MG63 (cell line): ENCODE results near the gene TTC29. TPM values are rescaled to one million over a fixed set of nuclear protein-coding genes. Genes with fewer than 3 reads are reported as not detected.
"Not testable (repeated sequence)": the region's sequence is repeated elsewhere in the genome, so short reads cannot be mapped to it uniquely, and the experiment has no call there.

ENCODE experiments used
- DNase-seq: peaks from one replicate; pipeline ENCODE4 v3.0.0-alpha.2; 2020
- H3K27me3 ChIP-seq: fragments of 250-450 bp; sonication (Bioruptor Pico); 2 replicates; pipeline ENCODE4 v1.5.1; 2020; ENCODE audit warnings: mild to moderate bottlenecking, moderate library complexity
- H3K36me3 ChIP-seq: fragments of 250-450 bp; sonication (Bioruptor Pico); 2 replicates; pipeline ENCODE4 v1.5.1; 2020; ENCODE audit warnings: mild to moderate bottlenecking, moderate library complexity
- H3K4me3 ChIP-seq: fragments of 250-450 bp; sonication (Bioruptor Pico); 2 replicates; pipeline ENCODE4 v1.5.1; 2020; ENCODE audit warnings: mild to moderate bottlenecking, moderate library complexity
- H3K9me3 ChIP-seq: fragments of 250-450 bp; sonication (Bioruptor Pico); 2 replicates; pipeline ENCODE4 v1.5.1; 2020; ENCODE audit warnings: mild to moderate bottlenecking, moderate library complexity
- total RNA-seq: library from RNA; depleted of rRNA; stranded (reverse); fragments of >200 nt; shearing (Covaris generic); gene quantifications from 2 replicates; pipeline ENCODE4 v1.2.3, GENCODE V29; 2014; ENCODE audit warnings: low replicate concordance

The TTC29 gene
- total RNA-seq, 1 experiment from 2014 or later = not detected

DNA sequence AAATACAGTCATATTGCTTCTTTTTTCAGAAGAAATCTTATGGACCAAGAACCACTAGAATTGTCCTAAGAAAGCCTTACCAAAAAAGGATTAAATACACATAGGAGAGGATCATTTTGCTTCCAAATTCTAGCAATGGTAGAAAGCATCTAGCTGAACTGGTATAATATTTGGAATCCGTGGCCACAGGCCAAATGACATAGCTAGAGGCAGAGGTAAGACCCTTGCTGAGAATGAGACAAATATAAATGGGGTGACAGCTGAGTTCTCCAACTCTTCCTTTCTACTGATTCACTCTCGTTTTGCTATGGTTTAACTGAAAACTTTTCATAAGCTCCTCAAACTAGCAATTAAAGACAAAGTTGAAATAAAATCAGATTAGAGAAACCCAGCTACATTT is 150.0 kb downstream of the TTC29 start:
- H3K36me3 ChIP-seq = no peaks in the 10 kb centered on the region
- no peak overlapping the region for H3K4me3 ChIP-seq
- no peak for DNase-seq
- no peaks in the 10 kb centered on the region for H3K27me3 ChIP-seq
- H3K9me3 ChIP-seq = no peaks in the 10 kb centered on the region

GRCh38 chr4:146793727-146794126 is 151.9 kb downstream of the TTC29 start:
- Histone ChIP-seq H3K4me3 (no peak overlapping the region), H3K9me3 (no peaks in the 10 kb centered on the region), H3K36me3 (no peaks in the 10 kb centered on the region), H3K27me3 (no peaks in the 10 kb centered on the region)
- no peak for DNase-seq

DNA sequence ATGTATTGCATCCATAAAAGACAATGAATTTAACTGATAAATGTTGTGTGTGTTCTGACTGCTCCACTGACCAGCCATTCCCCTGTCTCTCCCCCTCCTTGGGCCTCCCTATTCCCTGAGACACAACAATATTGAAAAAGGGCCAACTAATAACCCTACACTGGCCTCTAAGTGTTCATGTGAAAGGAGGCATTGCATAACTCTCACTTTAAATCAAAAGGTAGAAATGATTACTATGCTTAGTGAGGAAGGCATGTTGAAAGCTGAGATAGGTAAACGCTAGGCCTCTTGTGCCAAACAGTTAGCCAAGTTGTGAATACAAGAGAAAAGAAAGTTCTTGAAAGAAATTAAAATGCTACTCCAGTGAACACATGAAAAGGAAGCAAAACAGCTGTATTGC is 154.2 kb downstream of the TTC29 start:
- no peaks in the 10 kb centered on the region for H3K27me3 ChIP-seq
- H3K9me3 ChIP-seq = no peaks in the 10 kb centered on the region
- no peak overlapping the region for H3K4me3 ChIP-seq
- H3K36me3 ChIP-seq = no peaks in the 10 kb centered on the region
- DNase-seq = no peak

GRCh38 chr4:146790515-146790914 is 155.1 kb downstream of the TTC29 start:
- no peak for DNase-seq

GRCh38 chr4:146787731-146788130 is 157.9 kb downstream of the TTC29 start:
- DNase-seq = no peak
- no peaks in the 10 kb centered on the region for H3K27me3 ChIP-seq
- H3K4me3 ChIP-seq = no peak overlapping the region
- no peaks in the 10 kb centered on the region for H3K36me3 ChIP-seq
- H3K9me3 ChIP-seq = no peaks in the 10 kb centered on the region

More at GRCh38 chr4:146790515-146790914, 155.1 kb downstream of the TTC29 start:
- no peaks in the 10 kb centered on the region for H3K9me3 ChIP-seq
- H3K4me3 ChIP-seq = no peak overlapping the region
- no peaks in the 10 kb centered on the region for H3K36me3 ChIP-seq
- H3K27me3 ChIP-seq = no peaks in the 10 kb centered on the region

DNA sequence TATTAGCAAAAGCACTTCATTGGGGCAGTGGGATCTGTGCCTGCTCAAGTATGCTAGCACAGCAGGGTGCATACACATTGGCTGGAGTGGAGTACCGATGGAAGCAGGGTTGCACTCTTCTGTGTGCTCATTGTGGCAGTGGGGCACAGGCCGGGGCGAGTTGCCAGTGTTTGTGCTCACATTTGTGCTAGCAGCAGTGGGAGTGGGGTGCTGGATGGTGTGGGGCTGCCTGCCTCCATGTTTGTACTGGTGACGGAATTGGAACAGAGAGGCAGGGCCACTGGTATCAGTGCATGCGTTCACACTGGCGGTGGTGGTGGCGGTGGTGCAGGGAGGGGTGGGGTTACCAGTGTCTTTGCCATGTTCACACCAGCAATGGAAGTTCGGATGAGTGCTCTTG is 169.0 kb downstream of the TTC29 start:
- no peak for DNase-seq
- H3K36me3 ChIP-seq = no peaks in the 10 kb centered on the region
- H3K9me3 ChIP-seq = no peaks in the 10 kb centered on the region
- H3K4me3 ChIP-seq = no peak overlapping the region
- H3K27me3 ChIP-seq = no peaks in the 10 kb centered on the region

GRCh38 chr4:146763560-146763959 is 182.1 kb downstream of the TTC29 start:
- no peak for DNase-seq
- Histone ChIP-seq H3K9me3 (no peaks in the 10 kb centered on the region), H3K36me3 (no peaks in the 10 kb centered on the region), H3K27me3 (no peaks in the 10 kb centered on the region), H3K4me3 (no peak overlapping the region)

DNA sequence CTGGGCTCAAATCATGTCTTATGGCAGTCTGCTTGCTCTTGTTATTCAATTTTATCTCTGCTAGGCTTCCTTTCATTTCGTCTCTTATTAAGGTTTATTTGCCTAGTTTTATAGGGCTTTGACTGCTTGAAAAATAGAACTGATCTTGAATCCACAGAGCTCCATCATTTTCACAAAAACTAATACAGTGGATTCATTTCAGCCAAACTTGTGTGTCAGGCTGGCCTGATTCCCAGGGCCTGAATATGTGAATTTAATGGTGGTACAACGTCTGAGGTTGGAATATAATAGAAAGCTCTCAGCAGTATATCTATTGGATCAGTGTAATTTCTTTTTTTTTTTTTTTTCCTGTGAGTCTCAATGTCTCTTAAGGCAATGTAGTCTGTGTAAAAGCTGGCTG is 183.6 kb downstream of the TTC29 start:
- no peaks in the 10 kb centered on the region for H3K9me3 ChIP-seq
- no peaks in the 10 kb centered on the region for H3K27me3 ChIP-seq
- H3K4me3 ChIP-seq = no peak overlapping the region
- H3K36me3 ChIP-seq = no peaks in the 10 kb centered on the region
- DNase-seq = no peak

DNA sequence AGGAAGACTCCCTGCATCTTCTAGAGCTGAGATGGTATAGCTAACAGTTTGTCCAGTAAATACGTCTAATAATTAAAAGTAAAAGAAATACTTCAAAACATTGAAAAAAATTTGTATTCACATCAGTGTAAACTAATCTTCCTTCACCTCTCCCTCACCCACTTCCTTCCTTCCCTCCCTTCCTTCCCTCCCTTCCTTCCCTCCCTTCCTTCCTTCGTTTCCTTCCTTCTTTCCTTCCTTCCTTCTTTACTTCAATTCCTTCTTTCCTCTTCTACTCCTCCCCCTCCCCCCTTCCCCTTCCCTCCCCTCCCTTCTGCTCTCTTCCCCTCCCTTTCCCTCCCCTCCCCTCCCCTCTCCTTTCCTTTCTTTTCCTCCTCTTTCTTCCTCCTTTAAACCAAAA is 203.2 kb downstream of the TTC29 start:
- no peak overlapping the region for H3K4me3 ChIP-seq
- H3K9me3 ChIP-seq = no peaks in the 10 kb centered on the region
- DNase-seq = no peak
- no peaks in the 10 kb centered on the region for H3K27me3 ChIP-seq
- H3K36me3 ChIP-seq = no peaks in the 10 kb centered on the region

DNA sequence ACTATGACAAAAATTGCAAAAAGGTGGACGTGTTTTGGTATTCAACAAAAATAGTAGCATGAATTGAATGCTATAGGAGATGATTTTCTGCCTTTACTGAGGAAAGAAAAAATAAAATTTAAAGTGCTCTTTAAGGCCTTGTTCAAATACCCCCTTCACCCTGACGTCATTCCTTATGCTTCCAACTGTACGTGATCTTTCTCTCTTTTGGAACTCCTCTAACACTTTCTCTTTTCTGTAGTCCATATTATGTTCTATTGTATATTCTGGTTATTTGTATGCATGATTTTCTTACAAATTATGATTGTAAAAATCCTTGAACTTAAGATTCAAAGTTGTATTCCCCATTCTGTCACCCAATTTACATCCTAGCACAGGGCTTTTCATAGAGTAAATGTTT is 206.5 kb downstream of the TTC29 start:
- no peaks in the 10 kb centered on the region for H3K27me3 ChIP-seq
- H3K36me3 ChIP-seq = no peaks in the 10 kb centered on the region
- no peak for DNase-seq
- H3K4me3 ChIP-seq = no peak overlapping the region
- H3K9me3 ChIP-seq = no peaks in the 10 kb centered on the region

DNA sequence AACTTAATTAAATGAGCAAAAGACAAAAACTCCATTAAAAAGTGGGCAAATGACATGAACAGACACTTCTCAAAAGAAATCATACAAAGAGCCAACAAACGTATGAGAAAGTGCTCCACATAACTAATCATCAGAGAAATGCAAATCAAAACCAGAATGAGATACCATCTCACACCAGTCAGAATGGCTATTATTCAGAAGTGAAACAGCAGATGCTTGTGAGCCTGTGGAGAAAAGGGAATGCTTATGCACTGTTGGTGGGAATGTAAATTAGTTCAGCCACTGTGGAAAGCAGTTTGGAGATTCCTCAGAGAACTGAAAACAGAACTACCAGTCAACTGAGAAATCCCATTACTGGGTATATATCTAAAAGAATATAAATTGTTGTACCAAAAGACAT is 222.1 kb downstream of the TTC29 start:
- H3K27me3 ChIP-seq, H3K36me3 ChIP-seq, H3K4me3 ChIP-seq, DNase-seq, H3K9me3 ChIP-seq: not testable (repeated sequence)

DNA sequence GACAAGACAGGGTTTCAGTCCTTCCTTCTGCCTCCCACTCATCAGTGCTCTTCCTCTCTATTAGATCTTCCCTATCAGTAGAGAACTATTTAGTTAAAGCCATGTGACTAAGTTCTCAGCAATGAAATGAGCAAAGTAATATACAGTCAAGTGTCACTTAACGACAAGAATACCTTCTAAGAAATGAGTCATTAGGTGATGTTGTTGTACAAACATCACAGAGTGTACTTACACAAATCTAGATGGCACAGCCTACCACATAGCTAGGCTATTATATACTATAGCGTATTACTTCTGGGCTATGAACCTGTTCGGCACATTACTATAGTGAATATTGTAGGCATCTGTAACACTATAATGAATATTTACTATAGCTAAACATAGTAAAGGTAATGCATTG is 235.7 kb downstream of the TTC29 start:
- Histone ChIP-seq H3K27me3 (no peaks in the 10 kb centered on the region), H3K9me3 (no peaks in the 10 kb centered on the region), H3K36me3 (no peaks in the 10 kb centered on the region), H3K4me3 (no peak overlapping the region)
- no peak for DNase-seq

GRCh38 chr4:146699910-146700309 is 245.8 kb downstream of the TTC29 start:
- H3K9me3 ChIP-seq = no peaks in the 10 kb centered on the region
- no peak for DNase-seq
- no peaks in the 10 kb centered on the region for H3K36me3 ChIP-seq
- H3K27me3 ChIP-seq = no peaks in the 10 kb centered on the region
- H3K4me3 ChIP-seq = no peak overlapping the region

GRCh38 chr4:146674829-146675570 is 270.7 kb downstream of the TTC29 start:
- Histone ChIP-seq H3K9me3 (no peaks in the 10 kb centered on the region), H3K36me3 (no peaks in the 10 kb centered on the region), H3K27me3 (no peaks in the 10 kb centered on the region), H3K4me3 (no peak overlapping the region)
- no peak for DNase-seq

DNA sequence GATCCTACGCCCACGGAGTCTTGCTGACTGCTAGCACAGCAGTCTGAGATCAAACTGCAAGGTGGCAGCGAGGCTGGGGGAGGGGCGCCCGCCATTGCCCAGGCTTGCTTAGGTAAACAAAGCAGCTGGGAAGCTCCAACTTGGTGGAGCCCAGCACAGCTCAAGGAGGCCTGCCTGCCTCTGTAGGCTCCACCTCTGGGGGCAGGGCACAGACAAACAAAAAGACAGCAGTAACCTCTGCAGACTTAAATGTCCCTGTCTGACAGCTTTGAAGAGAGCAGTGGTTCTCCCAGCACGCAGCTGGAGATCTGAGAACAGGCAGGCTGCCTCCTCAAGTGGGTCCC is 281.7 kb downstream of the TTC29 start:
- not testable (repeated sequence) for H3K27me3 ChIP-seq, H3K36me3 ChIP-seq, H3K9me3 ChIP-seq, DNase-seq, H3K4me3 ChIP-seq

DNA sequence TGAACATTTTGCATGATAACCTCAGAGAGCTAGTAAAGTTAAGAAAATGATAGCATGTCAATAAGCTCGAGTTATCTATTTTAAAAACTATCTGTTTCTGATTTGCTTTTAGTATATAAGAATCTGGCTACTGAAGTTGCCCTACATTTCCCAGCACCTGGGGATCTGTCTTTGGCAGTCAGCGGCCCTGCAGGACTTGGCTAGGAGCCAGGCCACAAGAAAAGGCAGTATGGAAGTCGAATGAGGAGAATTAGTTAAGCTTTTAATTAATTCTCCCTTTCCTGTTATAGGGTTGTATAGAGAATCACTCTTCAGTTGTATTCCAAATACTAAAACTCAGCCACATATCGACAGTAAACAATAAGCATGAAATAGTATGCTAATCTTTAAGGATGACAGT is 284.3 kb downstream of the TTC29 start:
- H3K9me3 ChIP-seq = no peaks in the 10 kb centered on the region
- DNase-seq = no peak
- no peaks in the 10 kb centered on the region for H3K36me3 ChIP-seq
- no peaks in the 10 kb centered on the region for H3K27me3 ChIP-seq
- no peak overlapping the region for H3K4me3 ChIP-seq
